DMS79 treated with DMSO at 0.1 percent for 48 hours (cell line): ENCODE results near the gene MAFF.
"Not testable (repeated sequence)": the region's sequence is repeated elsewhere in the genome, so short reads cannot be mapped to it uniquely, and the experiment has no call there.

Experiments used
- DNase-seq: peaks from one replicate; lab custom pipeline; 2025; lab: John Stamatoyannopoulos, UW

The MAFF gene

GRCh38 chr22:38201711-38202436, at the start of gene MAFF:
Gene MAFF (plus strand): TSS chr22:38201994. CDS start chr22:38213854, 11,860 bp downstream.
- DNase-seq: peak; percentile 45

- no peak for DNase-seq
These were observed 47.8 kb upstream of the MAFF start for GRCh38 chr22:38153821-38154562.

GRCh38 chr22:38154563-38154915, 47.3 kb upstream of the MAFF start:
- not testable (repeated sequence) for DNase-seq

- DNase-seq: no peak
These were observed 46.1 kb upstream of the MAFF start for GRCh38 chr22:38155703-38156102.

- no peak for DNase-seq
These were observed 38.6 kb upstream of the MAFF start for GRCh38 chr22:38162881-38163843.

- no peak for DNase-seq
These were observed 37.8 kb upstream of the MAFF start for GRCh38 chr22:38163844-38164550.

- no peak for DNase-seq
These were observed 37.3 kb upstream of the MAFF start for GRCh38 chr22:38164551-38164918.

- DNase-seq: no peak
These were observed 35.7 kb upstream of the MAFF start for GRCh38 chr22:38165922-38166593.

GRCh38 chr22:38167988-38168407, 33.8 kb upstream of the MAFF start:
- peak; percentile 79 for DNase-seq

GRCh38 chr22:38169116-38169515, 32.7 kb upstream of the MAFF start:
- DNase-seq: no peak

GRCh38 chr22:38170469-38170868, 31.3 kb upstream of the MAFF start:
- DNase-seq: no peak

- DNase-seq: no peak
These were observed 29.6 kb upstream of the MAFF start for GRCh38 chr22:38171927-38172831.

GRCh38 chr22:38172832-38173640, 28.8 kb upstream of the MAFF start:
- no peak for DNase-seq

- DNase-seq: no peak
These were observed 28.2 kb upstream of the MAFF start for GRCh38 chr22:38173641-38173906.

GRCh38 chr22:38174626-38175025, 27.2 kb upstream of the MAFF start:
- DNase-seq: no peak

- DNase-seq: no peak
These were observed 26.3 kb upstream of the MAFF start for GRCh38 chr22:38175206-38176118.

- DNase-seq: no peak
These were observed 25.5 kb upstream of the MAFF start for GRCh38 chr22:38176170-38176741.

- no peak for DNase-seq
These were observed 24.8 kb upstream of the MAFF start for GRCh38 chr22:38177044-38177443.
